Loucy (cell line): ENCODE data around the gene FBXL14.

ENCODE experiments used
- H2AFZ ChIP-seq: fragments of 200-600 bp; sonication (generic); 2 replicates; pipeline ENCODE4 v1.6.0; 2016; ENCODE audit warnings: antibody characterized with exemption, mild to moderate bottlenecking, low read length, moderate library complexity
- H3F3A ChIP-seq: fragments of 200-600 bp; 2 replicates; pipeline ENCODE4 v1.6.0; 2016; ENCODE audit warnings: antibody characterized with exemption, low read depth, mild to moderate bottlenecking
- H3K27me3 ChIP-seq: fragments of 200-600 bp; sonication (generic); 2 replicates; pipeline ENCODE4 v1.6.1; 2014; ENCODE audit warnings: low read length, mild to moderate bottlenecking; ENCODE audit not compliant: insufficient read depth, poor library complexity, severe bottlenecking
- H3K36me3 ChIP-seq: fragments of 200-600 bp; sonication (generic); 2 replicates; pipeline ENCODE4 v1.6.1; 2016; ENCODE audit warnings: low read length; ENCODE audit not compliant: insufficient read depth
- H3K4me1 ChIP-seq: fragments of 200-600 bp; sonication (generic); 2 replicates; pipeline ENCODE4 v1.5.1; 2014; ENCODE audit warnings: low read length, mild to moderate bottlenecking; ENCODE audit not compliant: insufficient read depth, poor library complexity, severe bottlenecking
- H3K4me2 ChIP-seq: fragments of 200-600 bp; sonication (generic); 2 replicates; pipeline ENCODE4 v1.6.0; 2014; ENCODE audit warnings: antibody characterized with exemption, low read length, low read depth, mild to moderate bottlenecking; ENCODE audit not compliant: poor library complexity, severe bottlenecking
- H3K4me3 ChIP-seq: fragments of 200-600 bp; sonication (generic); 2 replicates; pipeline ENCODE4 v1.5.1; 2014; ENCODE audit warnings: low read length, mild to moderate bottlenecking, mixed read lengths; ENCODE audit not compliant: poor library complexity, severe bottlenecking
- H3K79me2 ChIP-seq: fragments of 200-600 bp; sonication (generic); 2 replicates; pipeline ENCODE4 v1.6.1; 2014; ENCODE audit warnings: low read length; ENCODE audit not compliant: insufficient read depth
- H3K9ac ChIP-seq: fragments of 200-600 bp; sonication (generic); 2 replicates; pipeline ENCODE4 v1.6.0; 2014; ENCODE audit warnings: mild to moderate bottlenecking, low read depth, low read length, moderate library complexity; ENCODE audit not compliant: poor library complexity, severe bottlenecking
- H3K9me2 ChIP-seq: fragments of 200-600 bp; sonication (generic); replicated peaks from 2 replicates; pipeline ENCODE4 v1.6.1; 2016; ENCODE audit warnings: low read depth, low read length, mixed read lengths
- H3K9me3 ChIP-seq: fragments of 200-600 bp; sonication (generic); 2 replicates; pipeline ENCODE4 v1.6.1; 2014; ENCODE audit warnings: mild to moderate bottlenecking, antibody characterized with exemption, low read length, low read depth; ENCODE audit not compliant: insufficient read depth
- H4K20me1 ChIP-seq: fragments of 200-600 bp; sonication (generic); 2 replicates; pipeline ENCODE4 v1.6.0; 2014; ENCODE audit warnings: antibody characterized with exemption, low read length, mild to moderate bottlenecking; ENCODE audit not compliant: insufficient read depth, poor library complexity, severe bottlenecking
- CTCF ChIP-seq: fragments of 200-600 bp; sonication (generic); conservative IDR thresholded peaks from 2 replicates; pipeline ENCODE4 v1.5.1; 2014; ENCODE audit warnings: mild to moderate bottlenecking, antibody characterized with exemption, low read length
- EZH2phosphoT487 ChIP-seq: fragments of 200-600 bp; IDR thresholded peaks from 2 replicates; pipeline ENCODE4 v1.6.1; 2018; ENCODE audit warnings: antibody characterized with exemption, mild to moderate bottlenecking, moderate library complexity, borderline replicate concordance

The FBXL14 gene

DNA sequence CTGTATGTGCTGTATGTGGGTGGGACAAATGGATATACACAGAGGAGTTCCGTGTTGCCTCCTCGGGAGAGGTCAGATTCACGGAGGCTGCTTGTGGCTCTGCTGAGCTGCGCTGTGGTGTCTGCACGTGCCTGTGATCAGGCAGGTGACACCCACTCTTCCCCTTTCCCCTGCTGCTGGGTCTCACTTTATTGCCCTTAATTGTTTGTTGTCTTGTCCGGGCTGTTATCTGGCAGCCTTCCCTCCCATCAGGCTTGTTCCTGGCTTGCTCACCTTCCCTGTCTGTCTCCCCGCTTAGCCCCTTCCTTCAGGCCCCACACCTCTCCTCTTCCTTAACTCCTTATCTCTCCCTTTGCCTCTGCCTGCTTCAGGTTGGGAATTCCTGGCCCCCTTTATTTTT, 48.1 kb upstream of the FBXL14 start:
- Histone ChIP-seq H3K9me2 (no peaks in the 10 kb centered on the region), H3K79me2 (no peaks in the 10 kb centered on the region), H3K4me3 (no peak overlapping the region), H3K9ac (no peak overlapping the region), H2AFZ (no peak overlapping the region), H3K4me1 (peaks cover 16% of the 10 kb centered on the region), H3K27me3 (no peaks in the 10 kb centered on the region), H4K20me1 (no peaks in the 10 kb centered on the region), H3K36me3 (no peaks in the 10 kb centered on the region), H3F3A (no peaks in the 10 kb centered on the region), H3K9me3 (no peaks in the 10 kb centered on the region), H3K4me2 (no peak overlapping the region)
- TF ChIP-seq EZH2phosphoT487 (no peak), CTCF (no peak)

DNA sequence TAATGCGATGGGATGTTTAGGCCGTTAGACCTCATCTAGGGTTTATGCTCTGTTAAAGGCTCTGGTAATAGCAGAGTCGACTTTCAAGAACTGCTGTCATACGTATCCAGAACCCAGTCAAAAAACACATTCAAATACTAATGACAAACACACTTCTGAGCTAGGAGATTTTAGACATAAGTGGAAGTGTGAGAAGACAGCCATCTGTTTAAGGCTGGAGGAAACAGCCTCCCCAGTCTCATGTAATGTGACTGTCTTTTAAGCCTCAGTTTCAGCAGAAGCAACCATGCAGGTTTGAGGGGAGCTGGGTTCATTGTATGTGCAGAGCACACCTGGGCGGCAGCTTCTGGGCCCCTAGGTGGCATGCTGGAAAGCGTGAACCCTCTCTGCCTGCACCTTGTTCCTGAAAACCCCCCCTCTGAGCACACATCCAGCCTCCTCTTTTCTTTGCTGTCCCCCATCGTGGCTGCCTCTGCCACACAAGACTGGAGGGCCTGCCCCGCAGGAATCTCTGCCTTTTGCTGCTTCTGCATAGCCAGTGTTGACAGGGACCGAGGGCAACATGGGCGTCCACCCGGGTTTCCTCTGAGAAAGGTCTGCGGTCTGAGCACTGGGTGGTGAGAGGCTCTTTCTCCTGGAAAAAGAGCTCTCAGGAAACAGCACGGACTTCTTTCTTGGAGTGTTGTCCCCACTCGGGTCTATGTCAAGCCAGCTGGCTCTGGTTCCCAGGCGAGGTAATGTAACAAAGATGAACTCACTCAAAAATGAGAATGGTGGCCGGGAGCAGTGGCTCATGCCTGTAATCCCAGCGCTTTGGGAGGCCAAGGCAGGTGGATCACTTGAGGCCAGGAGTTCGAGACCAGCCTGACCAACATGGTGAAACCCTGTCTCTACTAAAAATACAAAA, 46.2 kb upstream of the FBXL14 start:
- no peaks in the 10 kb centered on the region for H3K27me3 ChIP-seq
- H3K9me3 ChIP-seq, result no peaks in the 10 kb centered on the region
- no peak for TF ChIP-seq EZH2phosphoT487
- no peak for TF ChIP-seq CTCF
- H3F3A ChIP-seq, result no peaks in the 10 kb centered on the region
- H3K36me3 ChIP-seq, result no peaks in the 10 kb centered on the region
- H2AFZ ChIP-seq, result no peak overlapping the region
- no peak overlapping the region for H3K9ac ChIP-seq
- H4K20me1 ChIP-seq, result no peaks in the 10 kb centered on the region
- no peak overlapping the region for H3K4me2 ChIP-seq
- peaks cover 2% of the 10 kb centered on the region for H3K4me1 ChIP-seq
- H3K79me2 ChIP-seq, result no peaks in the 10 kb centered on the region
- H3K9me2 ChIP-seq, result no peaks in the 10 kb centered on the region
- H3K4me3 ChIP-seq, result no peak overlapping the region

DNA sequence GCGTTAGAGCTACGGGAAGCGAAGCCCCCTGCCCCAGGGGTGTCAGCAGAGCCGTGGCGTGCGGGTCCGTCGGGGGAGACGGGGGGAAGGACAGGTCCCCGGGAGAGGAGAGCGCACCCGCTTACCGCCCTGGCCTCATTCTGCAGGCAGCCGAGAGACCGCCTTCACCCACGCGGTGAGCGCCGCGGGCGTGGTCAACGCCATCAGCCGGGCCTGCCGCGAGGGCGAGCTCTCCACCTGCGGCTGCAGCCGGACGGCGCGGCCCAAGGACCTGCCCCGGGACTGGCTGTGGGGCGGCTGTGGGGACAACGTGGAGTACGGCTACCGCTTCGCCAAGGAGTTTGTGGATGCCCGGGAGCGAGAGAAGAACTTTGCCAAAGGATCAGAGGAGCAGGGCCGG, 45.2 kb upstream of the FBXL14 start:
- Histone ChIP-seq H3K36me3 (no peaks in the 10 kb centered on the region), H3K4me2 (no peak overlapping the region), H3K4me1 (no peaks in the 10 kb centered on the region), H4K20me1 (no peaks in the 10 kb centered on the region), H3K9me2 (no peaks in the 10 kb centered on the region), H2AFZ (no peak overlapping the region), H3K9ac (no peak overlapping the region), H3K79me2 (no peaks in the 10 kb centered on the region), H3K9me3 (no peaks in the 10 kb centered on the region), H3K4me3 (no peak overlapping the region), H3K27me3 (no peaks in the 10 kb centered on the region), H3F3A (no peaks in the 10 kb centered on the region)
- TF ChIP-seq CTCF, result no peak
- no peak for TF ChIP-seq EZH2phosphoT487
